K562 (cell line): ENCODE data around the gene PLXNB1. TPM values are rescaled to one million over a fixed set of nuclear protein-coding genes. Genes with fewer than 3 reads are reported as not detected.

Experiments
- CBX1 ChIP-seq: sonication (generic); IDR thresholded peaks from 2 replicates; pipeline ENCODE4 v1.6.1; 2016; ENCODE audit warnings: antibody characterized with exemption, low read depth, mild to moderate bottlenecking
- HDAC8 ChIP-seq: fragments of 450-650 bp; IDR thresholded peaks from 2 replicates; pipeline ENCODE4 v1.6.1; 2016; ENCODE audit warnings: mild to moderate bottlenecking, missing genetic modification characterization, moderate library complexity, missing compliant biosample characterization
- HNRNPUL1 ChIP-seq: fragments of 200-400 bp; formaldehyde crosslinking; IDR thresholded peaks from 2 replicates; pipeline ENCODE4 v1.6.1; 2017; ENCODE audit warnings: low read length
- ILF3 ChIP-seq: fragments of 450-650 bp; IDR thresholded peaks from 2 replicates; pipeline ENCODE4 v1.6.1; 2018; ENCODE audit warnings: antibody characterized with exemption, mild to moderate bottlenecking, moderate library complexity, borderline replicate concordance
- L3MBTL2 ChIP-seq: fragments of 450-650 bp; IDR thresholded peaks from 2 replicates; pipeline ENCODE4 v1.6.1; 2016; ENCODE audit warnings: mild to moderate bottlenecking, moderate library complexity
- MYNN ChIP-seq, 2 experiments: sonication (generic); formaldehyde crosslinking in 1 of 2; IDR thresholded peaks; 2 replicates each; pipeline versions ENCODE4 v1.5.0 to v1.6.1; 2016 to 2020; ENCODE audit warnings: antibody characterized with exemption in 1 of 2, missing genetic modification reagents in 1 of 2
- NCOR1 ChIP-seq: fragments of 450-650 bp; IDR thresholded peaks from 2 replicates; pipeline ENCODE4 v1.6.1; 2016; ENCODE audit warnings: mild to moderate bottlenecking, moderate library complexity
- NFYB ChIP-seq: IDR thresholded peaks from 2 replicates; pipeline ENCODE4 v1.6.1; 2011; ENCODE audit warnings: mild to moderate bottlenecking, moderate library complexity; ENCODE audit not compliant: insufficient read length; ENCODE audit errors: extremely low read depth
- RB1 ChIP-seq: fragments of 450-650 bp; IDR thresholded peaks from 2 replicates; pipeline ENCODE4 v1.6.1; 2017; ENCODE audit warnings: low read depth, mild to moderate bottlenecking
- SMAD1 ChIP-seq: fragments of 150-350 bp; IDR thresholded peaks from 2 replicates; pipeline ENCODE4 v1.6.1; 2014; ENCODE audit warnings: low read length, low read depth; ENCODE audit not compliant: partially characterized antibody
- SRSF7 ChIP-seq: fragments of 200-400 bp; formaldehyde crosslinking; optimal IDR thresholded peaks from 2 replicates; pipeline ENCODE3; 2017; ENCODE audit warnings: mild to moderate bottlenecking, low read depth, low read length
- ZNF140 ChIP-seq: fragments of 250-450 bp; sonication (Bioruptor Pico); IDR thresholded peaks from 2 replicates; pipeline ENCODE4 v1.8.0; 2021; ENCODE audit warnings: moderate library complexity, mild to moderate bottlenecking, inconsistent platforms
- ZNF175 ChIP-seq: fragments of 200-800 bp; sonication (Bioruptor generic); IDR thresholded peaks from 2 replicates; pipeline ENCODE4 v1.6.1; 2016; ENCODE audit warnings: low read depth, mild to moderate bottlenecking, missing genetic modification characterization, missing compliant biosample characterization
- ZNF551 ChIP-seq: fragments of 250-450 bp; sonication (Bioruptor Pico); IDR thresholded peaks from 2 replicates; pipeline ENCODE4 v1.5.0; 2021; ENCODE audit warnings: mild to moderate bottlenecking, moderate library complexity
- ZNF79 ChIP-seq: fragments of 250-450 bp; sonication (Bioruptor Pico); IDR thresholded peaks from 2 replicates; pipeline ENCODE4 v1.4.0; 2020; ENCODE audit warnings: low read depth, mild to moderate bottlenecking, moderate library complexity
- ZSCAN32 ChIP-seq: fragments of 450-650 bp; formaldehyde crosslinking; IDR thresholded peaks from 2 replicates; pipeline ENCODE4 v1.4.0; 2020; ENCODE audit warnings: mild to moderate bottlenecking, moderate library complexity
- polyA plus RNA-seq, 8 experiments: library from polyadenylated mRNA; depleted of rRNA in 4 of 8; stranded (reverse) in 5 of 8; unstranded in 3 of 8; fragments of >200 nt; fragmentation: Nextera tagmentation in 2 of 8; fragmentation: Illumina TruSeq in 1 of 8; extraction: Ambion mirVana in 2 of 8; extraction: Trizol in 1 of 8; gene quantifications; 2 replicates each; pipeline versions ENCODE4 v1.2.1 to v1.2.3, GENCODE V29; 2011 to 2014; ENCODE audit warnings: inconsistent platforms in 1 of 8, missing spikeins in 1 of 8
- total RNA-seq, 7 experiments: library from RNA; depleted of rRNA in 6 of 7; stranded (reverse); fragments of >200 nt in 6 of 7; fragmentation: Illumina TruSeq in 2 of 7; extraction: Trizol in 2 of 7; gene quantifications; 2 replicates each; pipeline versions ENCODE4 v1.2.1 to v1.2.3, GENCODE V29; 2011 to 2021; ENCODE audit warnings: low replicate concordance in 1 of 7
- TF ChIP-seq, protein P1 (sequence below): fragments of 250-450 bp; sonication (Bioruptor Pico); IDR thresholded peaks from 2 replicates; pipeline ENCODE4 v1.9.0; 2021; ENCODE audit warnings: mild to moderate bottlenecking, inconsistent platforms
- TF ChIP-seq, protein P2 (sequence below): IDR thresholded peaks from 2 replicates; pipeline ENCODE4 v1.6.1; 2014; ENCODE audit warnings: antibody characterized with exemption
- TF ChIP-seq, protein P3 (sequence below): sonication (generic); formaldehyde crosslinking; IDR thresholded peaks from 2 replicates; pipeline ENCODE4 v1.9.0; 2022; ENCODE audit warnings: mild to moderate bottlenecking, missing genetic modification reagents
- TF ChIP-seq, protein P4 (sequence below), 2 experiments: IDR thresholded peaks; 2 replicates each; pipeline ENCODE4 v1.6.1; 2011; ENCODE audit warnings: borderline replicate concordance in 1 of 2, control low read depth in 1 of 2, low read depth in 1 of 2, low read length in 1 of 2, mild to moderate bottlenecking in 1 of 2, mixed read lengths in 1 of 2, moderate library complexity in 1 of 2; ENCODE audit not compliant: insufficient read depth in 1 of 2, insufficient read length in 1 of 2, poor library complexity in 1 of 2, severe bottlenecking in 1 of 2; ENCODE audit errors: extremely low read depth in 1 of 2

Gene PLXNB1
- total and polyA plus RNA-seq, 9 of the 15 experiments (the other 6 are each of a cell fraction or from before 2014, with no cell fraction given), result 0.17 to 17.4 (median 6.0) TPM

DNA sequence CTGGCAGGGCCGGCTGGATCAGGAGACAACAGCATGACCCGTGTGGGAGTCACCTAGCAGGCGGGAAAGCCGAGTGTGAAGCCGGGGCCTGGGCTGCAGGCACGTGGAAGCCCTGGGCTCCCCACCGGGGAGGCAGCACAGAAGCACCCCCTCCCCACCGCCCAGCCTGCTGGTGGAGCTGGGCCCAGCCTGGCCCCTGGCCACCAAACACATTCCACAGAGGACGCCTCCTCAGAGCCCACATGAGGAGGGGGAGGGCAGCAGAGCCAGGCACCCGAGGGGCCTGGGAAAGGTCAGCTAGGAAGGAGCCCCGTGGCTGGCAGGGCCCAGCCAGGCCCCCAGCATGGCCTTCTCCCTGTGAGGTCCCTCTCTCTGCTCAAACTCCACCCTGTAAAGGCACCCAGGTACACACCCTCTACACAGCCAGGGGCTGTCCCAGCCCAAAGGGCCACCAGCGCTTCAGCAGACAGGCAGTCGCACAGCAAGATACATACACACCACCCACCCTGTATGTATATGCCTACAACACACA, 4.5 kb downstream of the PLXNB1 start (continued):
- TF ChIP-seq, protein P1, sequence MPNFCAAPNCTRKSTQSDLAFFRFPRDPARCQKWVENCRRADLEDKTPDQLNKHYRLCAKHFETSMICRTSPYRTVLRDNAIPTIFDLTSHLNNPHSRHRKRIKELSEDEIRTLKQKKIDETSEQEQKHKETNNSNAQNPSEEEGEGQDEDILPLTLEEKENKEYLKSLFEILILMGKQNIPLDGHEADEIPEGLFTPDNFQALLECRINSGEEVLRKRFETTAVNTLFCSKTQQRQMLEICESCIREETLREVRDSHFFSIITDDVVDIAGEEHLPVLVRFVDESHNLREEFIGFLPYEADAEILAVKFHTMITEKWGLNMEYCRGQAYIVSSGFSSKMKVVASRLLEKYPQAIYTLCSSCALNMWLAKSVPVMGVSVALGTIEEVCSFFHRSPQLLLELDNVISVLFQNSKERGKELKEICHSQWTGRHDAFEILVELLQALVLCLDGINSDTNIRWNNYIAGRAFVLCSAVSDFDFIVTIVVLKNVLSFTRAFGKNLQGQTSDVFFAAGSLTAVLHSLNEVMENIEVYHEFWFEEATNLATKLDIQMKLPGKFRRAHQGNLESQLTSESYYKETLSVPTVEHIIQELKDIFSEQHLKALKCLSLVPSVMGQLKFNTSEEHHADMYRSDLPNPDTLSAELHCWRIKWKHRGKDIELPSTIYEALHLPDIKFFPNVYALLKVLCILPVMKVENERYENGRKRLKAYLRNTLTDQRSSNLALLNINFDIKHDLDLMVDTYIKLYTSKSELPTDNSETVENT (CRISPR knock-in tag), result no peak
- TF ChIP-seq ZNF551 (CRISPR knock-in tag) (no peak), HNRNPUL1 (no peak), NFYB (no peak), MYNN (IDR thresholded peaks at IDR 0.05) (no peak), MYNN (CRISPR knock-in tag; IDR thresholded peaks at IDR 0.05) (no peak), SRSF7 (no peak), SMAD1 (no peak), NCOR1 (no peak), HDAC8 (tag) (no peak), RB1 (no peak), ILF3 (no peak), ZNF175 (CRISPR knock-in tag) (no peak), L3MBTL2 (peak; percentile 52), ZNF140 (CRISPR knock-in tag) (no peak), ZSCAN32 (CRISPR knock-in tag) (no peak), ZNF79 (CRISPR knock-in tag) (no peak), CBX1 (no peak)
- TF ChIP-seq, protein P2, sequence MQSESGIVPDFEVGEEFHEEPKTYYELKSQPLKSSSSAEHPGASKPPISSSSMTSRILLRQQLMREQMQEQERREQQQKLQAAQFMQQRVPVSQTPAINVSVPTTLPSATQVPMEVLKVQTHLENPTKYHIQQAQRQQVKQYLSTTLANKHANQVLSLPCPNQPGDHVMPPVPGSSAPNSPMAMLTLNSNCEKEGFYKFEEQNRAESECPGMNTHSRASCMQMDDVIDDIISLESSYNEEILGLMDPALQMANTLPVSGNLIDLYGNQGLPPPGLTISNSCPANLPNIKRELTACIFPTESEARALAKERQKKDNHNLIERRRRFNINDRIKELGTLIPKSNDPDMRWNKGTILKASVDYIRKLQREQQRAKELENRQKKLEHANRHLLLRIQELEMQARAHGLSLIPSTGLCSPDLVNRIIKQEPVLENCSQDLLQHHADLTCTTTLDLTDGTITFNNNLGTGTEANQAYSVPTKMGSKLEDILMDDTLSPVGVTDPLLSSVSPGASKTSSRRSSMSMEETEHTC, result no peak
- TF ChIP-seq, protein P3, sequence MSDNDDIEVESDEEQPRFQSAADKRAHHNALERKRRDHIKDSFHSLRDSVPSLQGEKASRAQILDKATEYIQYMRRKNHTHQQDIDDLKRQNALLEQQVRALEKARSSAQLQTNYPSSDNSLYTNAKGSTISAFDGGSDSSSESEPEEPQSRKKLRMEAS (CRISPR knock-in tag), result peak; percentile 47; the same call in 1 of the 2 replicates
- TF ChIP-seq, protein P4, sequence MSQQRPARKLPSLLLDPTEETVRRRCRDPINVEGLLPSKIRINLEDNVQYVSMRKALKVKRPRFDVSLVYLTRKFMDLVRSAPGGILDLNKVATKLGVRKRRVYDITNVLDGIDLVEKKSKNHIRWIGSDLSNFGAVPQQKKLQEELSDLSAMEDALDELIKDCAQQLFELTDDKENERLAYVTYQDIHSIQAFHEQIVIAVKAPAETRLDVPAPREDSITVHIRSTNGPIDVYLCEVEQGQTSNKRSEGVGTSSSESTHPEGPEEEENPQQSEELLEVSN (IDR thresholded peaks at IDR 0.05; ENCODE audit: borderline replicate concordance in 1 of 2, extremely low read depth in 1 of 2, insufficient read depth in 1 of 2, insufficient read length in 1 of 2, low read depth in 1 of 2, low read length in 1 of 2, poor library complexity in 1 of 2, severe bottlenecking in 1 of 2), result peak; percentile 67 to 88
